H1 (cell line): ENCODE results near the gene EIF1AX. TPM values are rescaled to one million over a fixed set of nuclear protein-coding genes. Genes with fewer than 3 reads are reported as not detected.

Experiments used
- CEBPB ChIP-seq: IDR thresholded peaks from 2 replicates; pipeline ENCODE4 v1.6.1; 2012; ENCODE audit warnings: low read depth, low read length
- CREB1 ChIP-seq: IDR thresholded peaks from 2 replicates; pipeline ENCODE4 v1.6.1; 2012; ENCODE audit warnings: inconsistent platforms
- CTCF ChIP-seq, 3 experiments: IDR thresholded peaks; 1 replicate in 2 of 3; 2 replicates in 1 of 3; pipeline versions ENCODE4 v1.5.1 to v1.6.1; 2011; ENCODE audit warnings: low read length in 3 of 3, mild to moderate bottlenecking in 3 of 3, inconsistent platforms in 2 of 3, low read depth in 1 of 3, moderate library complexity in 1 of 3; ENCODE audit not compliant: insufficient read depth in 1 of 3; ENCODE audit errors: control extremely low read depth in 1 of 3
- EZH2 ChIP-seq: fragments of 200-600 bp; sonication (generic); IDR thresholded peaks from 2 replicates; pipeline ENCODE4 v1.7.1; 2012; ENCODE audit warnings: low read depth, mild to moderate bottlenecking, moderate library complexity, low read length, inconsistent platforms; ENCODE audit not compliant: severe bottlenecking
- MAX ChIP-seq: IDR thresholded peaks from 2 replicates; pipeline ENCODE4 v1.6.1; 2012; ENCODE audit warnings: inconsistent platforms
- NRF1 ChIP-seq: IDR thresholded peaks from 2 replicates; pipeline ENCODE4 v1.6.1; 2011; ENCODE audit warnings: mild to moderate bottlenecking, low read depth, low read length, improper control_type of control experiment
- PHF8 ChIP-seq: fragments of 200-600 bp; sonication (generic); conservative IDR thresholded peaks from 2 replicates; pipeline ENCODE4 v1.7.1; 2012; ENCODE audit warnings: low read depth, mild to moderate bottlenecking, inconsistent platforms, low read length, moderate library complexity
- POLR2A ChIP-seq, 2 experiments: IDR thresholded peaks; 1 replicate in 1 of 2; 2 replicates in 1 of 2; pipeline ENCODE4 v1.6.1; 2011; ENCODE audit warnings: low read depth in 2 of 2, low read length in 2 of 2, mild to moderate bottlenecking in 2 of 2; ENCODE audit errors: control extremely low read depth in 1 of 2
- SIN3A ChIP-seq, 2 experiments: IDR thresholded peaks in 1 of 2; conservative IDR thresholded peaks in 1 of 2; 2 replicates each; pipeline ENCODE4 v1.6.1; 2011 to 2012; ENCODE audit warnings: low read length in 2 of 2, improper control_type of control experiment in 1 of 2, low read depth in 1 of 2, mild to moderate bottlenecking in 1 of 2
- SP1 ChIP-seq: IDR thresholded peaks from 2 replicates; pipeline ENCODE4 v1.6.1; 2011; ENCODE audit warnings: low read depth, low read length
- TAF7 ChIP-seq: optimal IDR thresholded peaks from 2 replicates; pipeline ENCODE3; 2011; ENCODE audit warnings: low read depth, mild to moderate bottlenecking, inconsistent platforms, low read length, moderate library complexity, borderline replicate concordance
- TBP ChIP-seq: IDR thresholded peaks from 2 replicates; pipeline ENCODE4 v1.6.1; 2011; ENCODE audit warnings: low read depth, low read length, improper control_type of control experiment
- USF2 ChIP-seq: IDR thresholded peaks from 2 replicates; pipeline ENCODE4 v1.6.1; 2011; ENCODE audit warnings: low read length, improper control_type of control experiment
- YY1 ChIP-seq: IDR thresholded peaks from 2 replicates; pipeline ENCODE4 v1.6.1; 2011; ENCODE audit warnings: low read depth, mild to moderate bottlenecking, low read length
- polyA plus RNA-seq, 7 experiments: library from polyadenylated mRNA; depleted of rRNA in 3 of 7; stranded (reverse) in 5 of 7; unstranded in 2 of 7; fragments of >200 nt in 5 of 7; fragments of 200-250 nt in 2 of 7; gene quantifications; 1 replicate in 5 of 7; 2 replicates in 1 of 7; 4 replicates in 1 of 7; pipeline versions ENCODE4 v1.2.1 to v1.2.3, GENCODE V29; 2011 to 2013; ENCODE audit warnings: missing spikeins in 2 of 7, mixed read lengths in 2 of 7
- total RNA-seq: library from RNA; stranded (reverse); fragmentation: NEBNext Ultra II Directional; extraction: Animal tissue kit (Norgen Biotek cat#: 25700); gene quantifications from 2 replicates; pipeline ENCODE4 v1.2.1, GENCODE V29; 2021

Gene EIF1AX
- total and polyA plus RNA-seq, 2 of the 8 experiments (the other 6 are each of a cell fraction or from before 2014, with no cell fraction given), result 34.0 to 175 TPM

GRCh38 chrX:20141281-20142220, at the start of gene EIF1AX (continued):
- no peak for TF ChIP-seq USF2
- TF ChIP-seq YY1, result peak; percentile 83
- 0 out of 2 replicates have a peak, but pooled peaks have one; percentile 18 for TF ChIP-seq SP1
- peak; percentile 43 for TF ChIP-seq TAF7
- TF ChIP-seq PHF8, result peak; percentile 62
- TF ChIP-seq POLR2A (IDR thresholded peaks at IDR 0.05; ENCODE audit: control extremely low read depth in 1 of 2, low read depth in 2 of 2, low read length in 2 of 2), result peak in 1 of 2 experiments; percentile 86; a peak in 2 of 3 replicates
- TF ChIP-seq SIN3A (conservative IDR thresholded peaks at IDR 0.05 in 1 of 2, IDR thresholded peaks at IDR 0.05 in 1 of 2; ENCODE audit: low read depth in 1 of 2, low read length in 2 of 2), result peak in 1 of 2 experiments; percentile 21; a peak in 1 of 4 replicates
- peak; percentile 91 for TF ChIP-seq CREB1
- no peak for TF ChIP-seq EZH2
- peak; percentile 81 for TF ChIP-seq TBP
- TF ChIP-seq CTCF (IDR thresholded peaks at IDR 0.05; ENCODE audit: control extremely low read depth in 1 of 3, insufficient read depth in 1 of 3, low read depth in 1 of 3, low read length in 3 of 3), result no peak
- peak; percentile 21; the same call in 1 of the 2 replicates for TF ChIP-seq NRF1
- no peak for TF ChIP-seq CEBPB
- TF ChIP-seq MAX, result no peak
